Naive thymus-derived CD8-positive, alpha-beta T cell (primary cell): Measurements from ENCODE around the gene MAP4. TPM values are rescaled to one million over a fixed set of nuclear protein-coding genes. Genes with fewer than 3 reads are reported as not detected.
A peak's percentile ranks its signal among the peaks of the same experiment; 100 is the strongest.
"Not testable (repeated sequence)": the region's sequence is repeated elsewhere in the genome, so short reads cannot be mapped to it uniquely, and the experiment has no call there.

Experiments
- ATAC-seq, 2 donors: fragments of 150-1000 bp; cut with Tn5 transposase in 1 of 2; sonication (Bioruptor Pico), chemical (Tn5 transposase) in 1 of 2; 1 replicate in 1 of 2; 2 replicates in 1 of 2; pipeline ENCODE4 v1.10.0; 2021; ENCODE audit warnings: mild to moderate bottlenecking in 2 of 2, moderate library complexity in 2 of 2
- POLR2A ChIA-PET: fragments of 350-600 bp; sonication (Branson Sonifier 250); formaldehyde crosslinking; loops from one replicate; lab custom pipeline; 2021; ENCODE audit warnings: antibody characterized with exemption; lab: Charles Lee
- DNase-seq, 10 donors: peaks; one replicate each; pipeline versions ENCODE4 v3.0.0 to v3.0.0-alpha.2; 2020 to 2022
- H3K27ac Mint-ChIP-seq, 10 donors: one replicate each; pipeline ENCODE4 v1.8.0; 2020 to 2022; ENCODE audit warnings: mild to moderate bottlenecking in 10 of 10, mixed read lengths in 10 of 10, moderate library complexity in 4 of 10, inconsistent platforms in 1 of 10
- H3K27me3 Mint-ChIP-seq, 5 donors: one replicate each; pipeline ENCODE4 v1.8.0; 2021 to 2022; ENCODE audit warnings: mixed read lengths in 5 of 5
- H3K36me3 Mint-ChIP-seq, 3 donors: one replicate each; pipeline ENCODE4 v1.8.0; 2020 to 2022; ENCODE audit warnings: mixed read lengths in 3 of 3, mild to moderate bottlenecking in 2 of 3, inconsistent platforms in 1 of 3
- H3K4me1 Mint-ChIP-seq, 4 donors: one replicate each; pipeline ENCODE4 v1.8.0; 2021 to 2022; ENCODE audit warnings: mixed read lengths in 4 of 4
- H3K4me3 Mint-ChIP-seq, 10 donors: one replicate each; pipeline ENCODE4 v1.8.0; 2020 to 2022; ENCODE audit warnings: mild to moderate bottlenecking in 10 of 10, mixed read lengths in 10 of 10, moderate library complexity in 6 of 10, inconsistent platforms in 1 of 10
- H3K9me3 Mint-ChIP-seq, 9 donors: one replicate each; pipeline ENCODE4 v1.8.0; 2020 to 2022; ENCODE audit warnings: mixed read lengths in 9 of 9, mild to moderate bottlenecking in 3 of 9, inconsistent platforms in 1 of 9, moderate library complexity in 1 of 9
- polyA plus RNA-seq, 3 donors: library from polyadenylated mRNA; unstranded; fragments of 300-500 nt; fragmentation: Illumina TruSeq; gene quantifications; one replicate each; pipeline ENCODE4 v1.2.3, GENCODE V29; 2021
- total RNA-seq, 8 experiments: library from RNA in 2 of 8; stranded (reverse) in 2 of 8; gene quantifications; one replicate each; pipeline ENCODE4 v1.2.3 and lab custom pipeline; 2021 to 2026

MAP4 gene
- total and polyA plus RNA-seq, 5 experiments from 2014 or later: 17.8 to 56.8 (median 29.5) TPM

GRCh38 chr3:47901280-47901833, 114.9 kb downstream of the MAP4 start:
- POLR2A ChIA-PET: no interaction called here
- H3K4me1 Mint-ChIP-seq: peaks cover 0 to 24% (median 17%) of the 10 kb centered on the region in 4 donors
- H3K4me3 Mint-ChIP-seq: no peak overlapping the region
- no peaks in the 10 kb centered on the region for H3K9me3 Mint-ChIP-seq
- peaks cover 0 to 13% (median 10%) of the 10 kb centered on the region in 3 donors for H3K36me3 Mint-ChIP-seq
- no peak overlapping the region for H3K27ac Mint-ChIP-seq
- no peaks in the 10 kb centered on the region for H3K27me3 Mint-ChIP-seq
- DNase-seq (no peak), ATAC-seq (no peak)

- Mint-ChIP-seq H3K4me3 (no peak overlapping the region), H3K27me3 (no peaks in the 10 kb centered on the region), H3K27ac (peak overlapping the region in 1 of 10 donors; percentile 23), H3K4me1 (peaks cover 0 to 24% (median 17%) of the 10 kb centered on the region in 4 donors), H3K36me3 (peaks cover 0 to 7% (median 5%) of the 10 kb centered on the region in 3 donors), H3K9me3 (no peaks in the 10 kb centered on the region)
- POLR2A ChIA-PET: no interaction called here
- DNase-seq (no peak), ATAC-seq (no peak)
Measured at GRCh38 chr3:47899495-47900108, 116.6 kb downstream of the MAP4 start.

GRCh38 chr3:47897954-47898353, 118.3 kb downstream of the MAP4 start:
- DNase-seq (peak in 4 of 10 donors; percentile 11 to 39 (median 26)), ATAC-seq (peak; percentile 75 to 92)
- peak overlapping the region in 5 of 10 donors; percentile 1 to 55 (median 49) for H3K4me3 Mint-ChIP-seq
- POLR2A ChIA-PET: interaction anchor here (0.7 kb wide), 3 partner anchors 69 to 1394 kb away, joined by 3 to 4 read pairs (median 3); no protein-coding TSS in a partner anchor
- no peaks in the 10 kb centered on the region for H3K27me3 Mint-ChIP-seq
- H3K27ac Mint-ChIP-seq: peak overlapping the region in 7 of 10 donors; percentile 33 to 87 (median 57)
- H3K4me1 Mint-ChIP-seq: peaks cover 0 to 24% (median 17%) of the 10 kb centered on the region in 4 donors
- peaks cover 0 to 13% (median 7%) of the 10 kb centered on the region in 3 donors for H3K36me3 Mint-ChIP-seq
- no peaks in the 10 kb centered on the region for H3K9me3 Mint-ChIP-seq

- Mint-ChIP-seq H3K27me3 (no peaks in the 10 kb centered on the region), H3K4me3 (no peak overlapping the region), H3K27ac (peak overlapping the region in 1 of 10 donors; percentile 21), H3K9me3 (no peaks in the 10 kb centered on the region), H3K36me3 (peaks cover 0 to 25% (median 5%) of the 10 kb centered on the region in 3 donors), H3K4me1 (peaks cover 0 to 24% (median 17%) of the 10 kb centered on the region in 4 donors)
- ATAC-seq (no peak), DNase-seq (no peak)
- POLR2A ChIA-PET: interaction anchor here (0.7 kb wide), 1 partner anchor 64 kb away, joined by 3 read pairs; no protein-coding TSS in a partner anchor
Measured at GRCh38 chr3:47896736-47897135, 119.5 kb downstream of the MAP4 start.

GRCh38 chr3:47895241-47895640, 121.0 kb downstream of the MAP4 start:
- Mint-ChIP-seq H3K9me3 (no peaks in the 10 kb centered on the region), H3K4me1 (peaks cover 0 to 24% (median 17%) of the 10 kb centered on the region in 4 donors), H3K36me3 (peaks cover 0 to 32% (median 5%) of the 10 kb centered on the region in 3 donors), H3K4me3 (no peak overlapping the region), H3K27me3 (no peaks in the 10 kb centered on the region), H3K27ac (no peak overlapping the region)
- POLR2A ChIA-PET: no interaction called here
- no peak for DNase-seq
- ATAC-seq: no peak

- ATAC-seq: no peak
- Mint-ChIP-seq H3K9me3 (no peaks in the 10 kb centered on the region), H3K4me3 (no peak overlapping the region), H3K27me3 (no peaks in the 10 kb centered on the region), H3K4me1 (peaks cover 0 to 4% (median 1%) of the 10 kb centered on the region in 4 donors), H3K27ac (no peak overlapping the region), H3K36me3 (peaks cover 0 to 36% (median 9%) of the 10 kb centered on the region in 3 donors)
- POLR2A ChIA-PET: interaction anchor here (0.6 kb wide), 1 partner anchor 23 kb away, joined by 3 read pairs; no protein-coding TSS in a partner anchor
- DNase-seq: no peak
Measured at GRCh38 chr3:47892286-47893040, 123.8 kb downstream of the MAP4 start.

GRCh38 chr3:47891613-47892005, 124.6 kb downstream of the MAP4 start:
- H3K9me3 Mint-ChIP-seq: no peaks in the 10 kb centered on the region
- no peak overlapping the region for H3K27ac Mint-ChIP-seq
- peaks cover 0 to 36% (median 9%) of the 10 kb centered on the region in 3 donors for H3K36me3 Mint-ChIP-seq
- no peaks in the 10 kb centered on the region for H3K27me3 Mint-ChIP-seq
- no peak overlapping the region for H3K4me3 Mint-ChIP-seq
- no peak for DNase-seq
- POLR2A ChIA-PET: no interaction called here
- peaks cover 0 to 3% (median under 1%) of the 10 kb centered on the region in 4 donors for H3K4me1 Mint-ChIP-seq
- ATAC-seq: no peak

GRCh38 chr3:47890828-47891612, 125.2 kb downstream of the MAP4 start:
- DNase-seq (no peak), ATAC-seq (no peak)
- Mint-ChIP-seq H3K27me3 (no peaks in the 10 kb centered on the region), H3K4me3 (no peak overlapping the region), H3K9me3 (no peaks in the 10 kb centered on the region), H3K4me1 (peaks cover 0 to 6% (median 0%) of the 10 kb centered on the region in 4 donors), H3K27ac (peak overlapping the region in 1 of 10 donors; percentile 13), H3K36me3 (peaks cover 0 to 36% (median 9%) of the 10 kb centered on the region in 3 donors)
- POLR2A ChIA-PET: no interaction called here

- no peak for ATAC-seq
- Mint-ChIP-seq H3K27me3 (no peaks in the 10 kb centered on the region), H3K27ac (no peak overlapping the region), H3K9me3 (no peaks in the 10 kb centered on the region), H3K4me3 (no peak overlapping the region), H3K4me1 (peaks cover under 1 to 6% (median 1%) of the 10 kb centered on the region in 4 donors), H3K36me3 (peaks cover 2 to 35% (median 10%) of the 10 kb centered on the region in 3 donors)
- POLR2A ChIA-PET: no interaction called here
- no peak for DNase-seq
Measured at GRCh38 chr3:47890126-47890827, 125.9 kb downstream of the MAP4 start.

- DNase-seq: no peak
- Mint-ChIP-seq H3K4me3 (no peak overlapping the region), H3K36me3 (peaks cover 9 to 39% (median 18%) of the 10 kb centered on the region in 3 donors), H3K27me3 (no peaks in the 10 kb centered on the region), H3K27ac (peak overlapping the region in 1 of 10 donors; percentile 40), H3K9me3 (peaks cover 0 to 8% (median 0%) of the 10 kb centered on the region in 9 donors), H3K4me1 (peaks cover 7 to 11% (median 9%) of the 10 kb centered on the region in 4 donors)
- POLR2A ChIA-PET: no interaction called here
- ATAC-seq: no peak
Measured at GRCh38 chr3:47888986-47889757, 127.0 kb downstream of the MAP4 start.

- H3K4me1 Mint-ChIP-seq: peaks cover 7 to 11% (median 9%) of the 10 kb centered on the region in 4 donors
- H3K9me3 Mint-ChIP-seq, POLR2A ChIA-PET, ATAC-seq, H3K4me3 Mint-ChIP-seq, H3K27me3 Mint-ChIP-seq, H3K27ac Mint-ChIP-seq, DNase-seq: not testable (repeated sequence)
- H3K36me3 Mint-ChIP-seq: peaks cover 9 to 31% (median 16%) of the 10 kb centered on the region in 3 donors
Measured at GRCh38 chr3:47887991-47888390, 128.2 kb downstream of the MAP4 start.
